ENCODE data around the gene FBXO27. TPM values are rescaled to one million over a fixed set of nuclear protein-coding genes. Genes with fewer than 3 reads are reported as not detected.
"Not testable (repeated sequence)": the region's sequence is repeated elsewhere in the genome, so short reads cannot be mapped to it uniquely, and the experiment has no call there.

Gene FBXO27
- total and polyA plus RNA-seq, 3 experiments from 2014 or later: 0.37 to 0.80 (median 0.64) TPM

DNA sequence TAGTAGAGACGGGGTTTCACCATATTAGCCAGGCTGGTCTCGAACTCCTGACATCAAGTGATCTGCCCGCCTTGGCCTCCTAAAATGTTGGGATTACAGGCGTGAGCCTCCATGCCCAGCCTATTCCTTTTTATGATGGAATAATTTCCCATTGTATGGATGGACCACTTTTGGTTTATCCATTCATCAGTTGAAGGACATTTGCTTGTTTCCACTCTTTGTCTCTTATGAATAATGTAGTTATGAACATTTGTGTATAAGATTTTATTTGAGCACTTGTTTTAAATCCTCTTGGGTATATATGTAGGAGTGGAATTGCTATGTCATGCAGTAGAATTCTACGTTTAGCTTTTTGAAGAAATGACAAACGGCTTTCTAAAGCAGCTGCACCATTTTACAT is 23.3 kb downstream of the FBXO27 start:
- no peak for DNase-seq
- Histone ChIP-seq H3K4me1 (ENCODE audit: insufficient read depth, low read length) (no peaks in the 10 kb centered on the region), H3K9me3 (ENCODE audit: low read length) (no peaks in the 10 kb centered on the region), H3K27ac (ENCODE audit: low read depth, low read length) (no peak overlapping the region), H3K36me3 (ENCODE audit: insufficient read depth, low read length) (no peaks in the 10 kb centered on the region), H3K4me3 (ENCODE audit: low read length) (no peak overlapping the region), H3K27me3 (ENCODE audit: insufficient read depth, low read length, poor library complexity, severe bottlenecking) (no peaks in the 10 kb centered on the region)
- Mint-ChIP-seq H3K36me3 (no peaks in the 10 kb centered on the region), H3K27ac (no peak overlapping the region), H3K4me3 (no peak overlapping the region), H3K9me3 (no peaks in the 10 kb centered on the region), H3K4me1 (no peaks in the 10 kb centered on the region), H3K27me3 (peaks cover 9 to 13% of the 10 kb centered on the region in 2 donors)
- ChIA-PET CTCF (no interaction called here), POLR2A (no interaction called here)

DNA sequence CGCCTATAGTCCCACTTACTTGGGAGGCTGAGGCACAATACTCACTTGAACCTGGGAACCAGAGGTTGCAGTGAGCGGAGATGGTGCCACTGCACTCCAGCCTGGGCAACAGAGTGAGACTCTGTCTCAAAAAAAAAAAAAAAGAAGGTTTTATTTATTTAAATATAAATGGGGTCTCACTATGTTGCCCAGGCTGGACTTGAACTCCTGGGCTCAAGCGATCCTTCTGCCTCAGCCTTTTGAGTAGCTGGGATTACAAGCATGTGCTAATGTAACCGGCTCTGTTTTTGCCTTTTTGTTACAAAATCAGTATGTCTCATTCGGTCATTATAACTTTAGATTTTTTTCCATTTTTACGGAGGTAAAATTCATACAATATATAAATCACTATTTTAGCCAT is 24.2 kb downstream of the FBXO27 start:
- Mint-ChIP-seq H3K4me3 (no peak overlapping the region), H3K27ac (no peak overlapping the region), H3K4me1 (no peaks in the 10 kb centered on the region), H3K9me3 (no peaks in the 10 kb centered on the region), H3K36me3 (no peaks in the 10 kb centered on the region), H3K27me3 (peaks cover 9 to 13% of the 10 kb centered on the region in 2 donors)
- ChIA-PET CTCF (no interaction called here), POLR2A (no interaction called here)
- Histone ChIP-seq H3K27me3 (ENCODE audit: insufficient read depth, low read length, poor library complexity, severe bottlenecking) (no peaks in the 10 kb centered on the region), H3K4me3 (ENCODE audit: low read length) (no peak overlapping the region), H3K9me3 (ENCODE audit: low read length) (no peaks in the 10 kb centered on the region), H3K27ac (ENCODE audit: low read depth, low read length) (no peak overlapping the region), H3K36me3 (ENCODE audit: insufficient read depth, low read length) (no peaks in the 10 kb centered on the region), H3K4me1 (ENCODE audit: insufficient read depth, low read length) (no peaks in the 10 kb centered on the region)
- DNase-seq: no peak

DNA sequence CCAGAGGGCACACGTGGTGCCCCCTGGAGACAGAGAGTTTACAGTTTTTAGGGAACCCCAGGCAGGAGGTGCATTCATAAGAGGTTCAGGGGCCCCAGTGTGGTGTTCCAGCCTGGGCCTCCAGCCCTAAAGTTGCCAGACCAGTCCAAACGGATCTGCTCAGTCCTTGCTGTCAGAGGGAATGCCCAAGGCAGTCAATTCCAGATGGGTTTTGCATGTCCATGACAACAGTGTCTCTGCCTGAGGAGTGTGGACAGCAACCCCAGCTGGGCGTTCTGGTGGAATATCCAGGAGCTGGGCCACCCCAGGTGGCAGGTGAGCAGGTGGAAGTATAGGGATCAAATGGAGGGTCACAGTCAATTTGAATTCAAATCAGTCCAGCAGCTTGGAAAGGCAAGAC is 25.3 kb downstream of the FBXO27 start:
- Mint-ChIP-seq H3K9me3 (no peaks in the 10 kb centered on the region), H3K27ac (peak overlapping the region in 1 of 8 donors; percentile 14), H3K4me1 (no peaks in the 10 kb centered on the region), H3K27me3 (peaks cover 9 to 14% of the 10 kb centered on the region in 2 donors), H3K36me3 (no peaks in the 10 kb centered on the region), H3K4me3 (no peak overlapping the region)
- Histone ChIP-seq H3K4me1 (ENCODE audit: insufficient read depth, low read length) (no peaks in the 10 kb centered on the region), H3K27ac (ENCODE audit: low read depth, low read length) (no peak overlapping the region), H3K9me3 (ENCODE audit: low read length) (no peaks in the 10 kb centered on the region), H3K4me3 (ENCODE audit: low read length) (no peak overlapping the region), H3K36me3 (ENCODE audit: insufficient read depth, low read length) (no peaks in the 10 kb centered on the region), H3K27me3 (ENCODE audit: insufficient read depth, low read length, poor library complexity, severe bottlenecking) (no peaks in the 10 kb centered on the region)
- POLR2A ChIA-PET: interaction anchor here (0.7 kb wide), 1 partner anchor 20 kb away, joined by 7 read pairs; no protein-coding TSS in a partner anchor
- DNase-seq: no peak
- CTCF ChIA-PET: no interaction called here

DNA sequence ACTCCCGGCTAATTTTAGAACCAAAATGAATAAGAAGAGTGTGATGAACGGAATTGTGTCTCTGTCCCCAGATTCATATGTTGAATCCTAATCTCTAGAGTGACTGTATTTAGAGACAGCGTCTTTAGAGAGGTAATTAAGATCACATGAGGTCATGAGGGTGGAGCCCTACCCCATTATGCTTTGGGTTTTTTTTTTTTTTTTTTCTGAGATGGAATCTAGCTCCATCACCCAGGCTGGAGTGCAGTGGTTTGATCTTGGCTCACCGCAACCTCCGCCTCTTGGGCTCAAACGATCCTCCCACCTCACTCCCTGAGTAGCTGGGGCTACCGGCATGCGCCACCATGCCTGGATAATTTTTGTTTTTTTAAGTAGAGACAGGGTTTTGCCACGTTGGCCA is 27.9 kb downstream of the FBXO27 start:
- no peaks in the 10 kb centered on the region for H3K36me3 Mint-ChIP-seq
- POLR2A ChIA-PET: no interaction called here
- CTCF ChIA-PET: no interaction called here

DNA sequence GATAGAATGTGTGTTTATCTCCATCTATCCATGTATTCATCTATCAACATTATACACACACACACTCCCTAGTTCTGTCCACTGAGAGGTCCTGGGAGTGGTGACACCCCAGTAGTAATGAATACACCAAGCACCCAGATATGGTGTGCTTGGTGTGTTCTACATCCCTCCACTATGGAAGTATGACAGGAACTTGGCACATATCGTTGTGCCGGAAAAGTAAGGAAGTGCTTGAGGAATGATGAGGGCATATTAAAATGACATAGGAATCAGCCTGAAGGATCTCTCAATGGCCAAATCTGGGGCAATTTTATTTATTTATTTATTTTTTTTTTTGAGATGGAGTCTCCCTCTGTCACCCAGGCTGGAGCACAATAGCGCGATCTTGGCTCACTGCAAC is 28.6 kb downstream of the FBXO27 start:
- Histone ChIP-seq H3K36me3 (ENCODE audit: insufficient read depth, low read length) (no peaks in the 10 kb centered on the region), H3K4me3 (ENCODE audit: low read length) (no peak overlapping the region), H3K9me3 (ENCODE audit: low read length) (no peaks in the 10 kb centered on the region), H3K27me3 (ENCODE audit: insufficient read depth, low read length, poor library complexity, severe bottlenecking) (no peaks in the 10 kb centered on the region), H3K4me1 (ENCODE audit: insufficient read depth, low read length) (no peaks in the 10 kb centered on the region), H3K27ac (ENCODE audit: low read depth, low read length) (no peak overlapping the region)
- DNase-seq: no peak
- Mint-ChIP-seq H3K9me3 (no peaks in the 10 kb centered on the region), H3K4me1 (no peaks in the 10 kb centered on the region), H3K4me3 (no peak overlapping the region), H3K36me3 (no peaks in the 10 kb centered on the region), H3K27ac (no peak overlapping the region), H3K27me3 (peaks cover 9 to 31% of the 10 kb centered on the region in 2 donors)
- CTCF ChIA-PET: no interaction called here
- POLR2A ChIA-PET: no interaction called here

More for the DNA sequence above, 27.9 kb downstream of the FBXO27 start:
- Mint-ChIP-seq H3K4me3 (no peak overlapping the region), H3K9me3 (no peaks in the 10 kb centered on the region), H3K27ac (no peak overlapping the region), H3K4me1 (no peaks in the 10 kb centered on the region), H3K27me3 (peaks cover 9 to 25% of the 10 kb centered on the region in 2 donors)
- Histone ChIP-seq H3K4me3 (ENCODE audit: low read length) (no peak overlapping the region), H3K36me3 (ENCODE audit: insufficient read depth, low read length) (no peaks in the 10 kb centered on the region), H3K27me3 (ENCODE audit: insufficient read depth, low read length, poor library complexity, severe bottlenecking) (no peaks in the 10 kb centered on the region), H3K4me1 (ENCODE audit: insufficient read depth, low read length) (no peaks in the 10 kb centered on the region), H3K9me3 (ENCODE audit: low read length) (no peaks in the 10 kb centered on the region), H3K27ac (ENCODE audit: low read depth, low read length) (no peak overlapping the region)
- no peak for DNase-seq

DNA sequence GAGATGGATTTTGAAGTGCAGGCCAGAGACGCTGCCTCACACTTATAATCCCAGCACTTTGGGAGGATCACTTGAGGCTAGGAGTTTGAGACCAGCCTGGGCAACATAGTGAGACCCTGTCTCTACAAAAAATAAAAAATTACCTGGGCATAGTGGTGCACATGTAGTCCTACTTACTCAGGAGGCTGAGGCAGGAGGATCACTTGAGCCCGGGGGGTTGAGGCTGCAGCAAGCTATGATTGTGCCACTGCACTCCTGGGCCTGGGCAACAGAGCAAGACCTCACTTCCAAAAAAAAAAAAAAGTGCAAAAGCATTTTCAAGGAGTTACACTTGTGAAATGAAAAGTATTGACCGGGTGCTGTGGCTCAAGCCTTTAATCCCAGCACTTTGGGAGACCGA is 29.2 kb downstream of the FBXO27 start:
- H3K27ac Mint-ChIP-seq: no peak overlapping the region
- H3K27me3 Mint-ChIP-seq: peaks cover 9 to 32% of the 10 kb centered on the region in 2 donors
- POLR2A ChIA-PET: no interaction called here
- Histone ChIP-seq H3K9me3 (ENCODE audit: low read length) (no peaks in the 10 kb centered on the region), H3K4me1 (ENCODE audit: insufficient read depth, low read length) (no peaks in the 10 kb centered on the region), H3K36me3 (ENCODE audit: insufficient read depth, low read length) (no peaks in the 10 kb centered on the region), H3K4me3 (ENCODE audit: low read length) (no peak overlapping the region), H3K27ac (ENCODE audit: low read depth, low read length) (no peak overlapping the region), H3K27me3 (ENCODE audit: insufficient read depth, low read length, poor library complexity, severe bottlenecking) (no peaks in the 10 kb centered on the region)
- H3K4me1 Mint-ChIP-seq: no peaks in the 10 kb centered on the region
- H3K4me3 Mint-ChIP-seq: no peak overlapping the region
- no peak for DNase-seq
- H3K36me3 Mint-ChIP-seq: no peaks in the 10 kb centered on the region
- CTCF ChIA-PET: no interaction called here
- H3K9me3 Mint-ChIP-seq: no peaks in the 10 kb centered on the region

DNA sequence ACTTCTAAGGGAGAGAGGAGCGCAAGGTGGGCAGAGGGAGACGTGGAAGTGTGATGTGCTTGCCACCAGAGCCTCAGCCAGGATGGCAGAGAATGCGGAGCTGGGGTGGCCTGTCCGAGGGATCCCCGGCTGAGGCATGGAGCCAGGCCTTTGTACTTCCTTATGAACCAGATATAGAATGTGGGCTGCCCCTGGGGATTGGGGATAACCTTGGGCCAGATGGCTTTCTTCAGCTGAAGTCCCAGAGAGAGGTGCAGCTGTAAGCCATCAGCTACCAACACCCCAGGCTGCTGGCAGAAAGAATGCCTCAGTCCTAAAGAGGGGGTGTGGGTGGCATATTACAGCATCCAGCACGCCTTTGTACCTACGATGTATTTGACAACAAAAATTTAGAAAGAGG is 31.3 kb downstream of the FBXO27 start:
- no peaks in the 10 kb centered on the region for H3K9me3 ChIP-seq (ENCODE audit: low read length)
- H3K4me1 ChIP-seq (ENCODE audit: insufficient read depth, low read length): no peaks in the 10 kb centered on the region
- Mint-ChIP-seq H3K9me3 (no peaks in the 10 kb centered on the region), H3K4me1 (no peaks in the 10 kb centered on the region), H3K27me3 (peaks cover 6 to 28% of the 10 kb centered on the region in 2 donors), H3K36me3 (no peaks in the 10 kb centered on the region), H3K27ac (peak overlapping the region in 1 of 8 donors; percentile 29), H3K4me3 (no peak overlapping the region)
- ChIA-PET CTCF (no interaction called here), POLR2A (no interaction called here)
- no peak overlapping the region for H3K27ac ChIP-seq (ENCODE audit: low read depth, low read length)
- no peaks in the 10 kb centered on the region for H3K27me3 ChIP-seq (ENCODE audit: insufficient read depth, low read length, poor library complexity, severe bottlenecking)
- DNase-seq: no peak
- H3K36me3 ChIP-seq (ENCODE audit: insufficient read depth, low read length): no peaks in the 10 kb centered on the region
- H3K4me3 ChIP-seq (ENCODE audit: low read length): no peak overlapping the region

DNA sequence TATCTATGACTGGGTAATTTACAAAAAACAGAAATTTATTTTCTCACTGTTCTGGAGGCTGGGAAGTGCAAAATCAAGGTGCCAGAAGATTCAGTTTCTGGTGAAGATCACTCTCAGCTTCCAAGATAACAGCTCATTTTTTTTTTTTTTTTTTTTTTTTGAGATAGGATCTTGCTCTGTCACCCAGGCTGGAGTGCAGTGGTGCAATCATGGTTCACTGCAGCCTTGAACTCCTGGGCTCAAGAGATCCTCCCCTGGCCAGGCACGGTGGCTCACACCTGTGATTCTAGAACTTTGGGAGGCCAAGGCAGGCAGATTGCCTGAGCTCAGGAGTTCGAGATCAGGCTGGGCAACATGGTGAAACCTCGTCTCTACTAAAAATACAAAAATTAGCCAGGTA is 34.8 kb downstream of the FBXO27 start:
- H3K4me3 ChIP-seq (ENCODE audit: low read length); H3K4me1 Mint-ChIP-seq; H3K27ac Mint-ChIP-seq; H3K27ac ChIP-seq (ENCODE audit: low read depth, low read length); H3K36me3 Mint-ChIP-seq; H3K4me1 ChIP-seq (ENCODE audit: insufficient read depth, low read length); H3K9me3 ChIP-seq (ENCODE audit: low read length); H3K36me3 ChIP-seq (ENCODE audit: insufficient read depth, low read length); DNase-seq; H3K9me3 Mint-ChIP-seq; H3K27me3 ChIP-seq (ENCODE audit: insufficient read depth, low read length, poor library complexity, severe bottlenecking); POLR2A ChIA-PET; H3K4me3 Mint-ChIP-seq: not testable (repeated sequence)
- peaks cover 5 to 42% of the 10 kb centered on the region in 2 donors for H3K27me3 Mint-ChIP-seq
- CTCF ChIA-PET: interaction anchor here (1.3 kb wide), 1 partner anchor 36 kb away, joined by 3 read pairs; no protein-coding TSS in a partner anchor

DNA sequence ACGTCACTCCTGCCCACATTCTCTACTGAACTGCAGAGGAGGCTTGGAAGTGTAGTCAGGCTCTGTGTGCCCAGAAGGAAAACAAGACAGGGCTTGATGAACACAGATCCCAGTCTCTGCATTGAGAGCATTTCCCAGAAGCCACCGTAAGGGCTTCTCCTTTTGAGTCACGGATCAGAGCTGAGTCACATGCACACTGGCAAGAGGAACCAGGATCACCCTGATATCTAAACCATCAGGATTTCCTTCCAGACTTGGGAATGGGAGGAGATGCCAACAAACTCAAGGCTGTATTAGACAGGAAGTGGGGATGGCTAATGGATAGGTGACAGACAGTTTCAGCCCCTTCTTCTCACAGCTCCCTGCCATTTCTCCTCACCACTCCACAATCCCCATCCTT is 39.1 kb downstream of the FBXO27 start:
- Mint-ChIP-seq H3K27ac (no peak overlapping the region), H3K9me3 (peaks cover 0 to 7% (median 0%) of the 10 kb centered on the region in 5 donors), H3K4me3 (no peak overlapping the region), H3K4me1 (no peaks in the 10 kb centered on the region), H3K36me3 (no peaks in the 10 kb centered on the region), H3K27me3 (peaks cover 21 to 36% of the 10 kb centered on the region in 2 donors)
- Histone ChIP-seq H3K36me3 (ENCODE audit: insufficient read depth, low read length) (no peaks in the 10 kb centered on the region), H3K4me1 (ENCODE audit: insufficient read depth, low read length) (no peaks in the 10 kb centered on the region), H3K4me3 (ENCODE audit: low read length) (no peak overlapping the region), H3K9me3 (ENCODE audit: low read length) (no peaks in the 10 kb centered on the region), H3K27ac (ENCODE audit: low read depth, low read length) (no peak overlapping the region), H3K27me3 (ENCODE audit: insufficient read depth, low read length, poor library complexity, severe bottlenecking) (peaks cover 5% of the 10 kb centered on the region)
- ChIA-PET CTCF (no interaction called here), POLR2A (interaction anchor here (0.6 kb wide), 1 partner anchor 414 kb away, joined by 4 read pairs; no protein-coding TSS in a partner anchor)
- no peak for DNase-seq

All from CD8-positive, alpha-beta memory T cell (primary cell).